Adrenal gland (tissue), 12 donors: Measurements from ENCODE around the gene KAZN. TPM values are rescaled to one million over a fixed set of nuclear protein-coding genes. Genes with fewer than 3 reads are reported as not detected.
A peak's percentile ranks its signal among the peaks of the same experiment; 100 is the strongest.
"Not testable (repeated sequence)": the region's sequence is repeated elsewhere in the genome, so short reads cannot be mapped to it uniquely, and the experiment has no call there.

Experiments
- DNase-seq, 7 donors: peaks; one replicate each; pipeline ENCODE4 v3.0.0-alpha.2; 2019 to 2020
- H3K27ac ChIP-seq, 5 donors: fragments of 200-600 bp; sonication (generic) in 4 of 5; 1 replicate in 3 of 5; 2 replicates in 2 of 5; pipeline versions ENCODE4 v1.5.1 to v1.8.0; 2016 to 2020; ENCODE audit warnings: mild to moderate bottlenecking in 1 of 5
- H3K27me3 ChIP-seq: fragments of 200-600 bp; 2 replicates; pipeline ENCODE4 v1.8.0; 2021
- H3K36me3 ChIP-seq, 2 donors: fragments of 200-600 bp; replicated peaks in 1 of 2; 1 replicate in 1 of 2; 2 replicates in 1 of 2; pipeline versions ENCODE4 v1.5.1 to v1.8.0; 2018 to 2022
- H3K4me1 ChIP-seq, 2 donors: fragments of 200-600 bp; replicated peaks in 1 of 2; 1 replicate in 1 of 2; 2 replicates in 1 of 2; pipeline versions ENCODE4 v1.5.1 to v1.8.0; 2018 to 2021
- H3K4me3 ChIP-seq, 4 donors: fragments of 200-600 bp; sonication (generic) in 3 of 4; one replicate each; pipeline ENCODE4 v1.5.1; 2016 to 2018
- H3K9me3 ChIP-seq, 3 donors: fragments of 200-600 bp; sonication (generic) in 1 of 3; replicated peaks in 1 of 3; 1 replicate in 2 of 3; 2 replicates in 1 of 3; pipeline versions ENCODE4 v1.5.1 to v1.8.0; 2016 to 2021
- POLR2A ChIP-seq, 2 donors: fragments of 450-650 bp; IDR thresholded peaks; one replicate each; pipeline ENCODE4 v1.6.1; 2017; ENCODE audit warnings: antibody characterized with exemption in 2 of 2, mild to moderate bottlenecking in 2 of 2, moderate library complexity in 1 of 2
- WGBS, 4 donors: extraction: QIAGEN DNeasy Blood & Tissue Kit in 2 of 4; methylation state at CpG; one replicate each; pipeline versions ENCODE4 v1.1.5 to v1.1.7; 2013 to 2017; 5-methylcytosine and 5-hydroxymethylcytosine counted together
- intact Hi-C, 2 donors: fragments of 100-400 bp; cut with DNase I; formaldehyde crosslinking; loops; one replicate each; pipeline versions ENCODE4 v1.14.1 to v1.15.0; 2022 to 2023
- polyA plus RNA-seq, 3 donors: library from polyadenylated mRNA; stranded (reverse); fragments of 200-250 nt in 2 of 3; fragments of 350-450 nt in 1 of 3; fragmentation: Illumina TruSeq in 1 of 3; extraction: RNeasy Lipid Tissue Mini Kit (QIAGEN cat#74804) in 1 of 3; gene quantifications; one replicate each; pipeline ENCODE4 v1.2.3, GENCODE V29; 2013 to 2014
- total RNA-seq, 9 donors: library from RNA; depleted of rRNA in 4 of 9; stranded (reverse); fragments of >200 nt in 4 of 9; fragments of 120-200 nt in 1 of 9; fragmentation: NEBNext Ultra II Directional in 1 of 9; extraction: Animal tissue kit (Norgen Biotek cat#: 25700) in 1 of 9; gene quantifications; one replicate each; pipeline versions ENCODE4 v1.1.0 to v1.2.4, GENCODE V29; 2013 to 2023
- TF ChIP-seq, protein P1 (sequence below), 6 experiments: fragments of 450-650 bp in 4 of 6; fragments of 200-600 bp in 2 of 6; sonication (generic) in 1 of 6; IDR thresholded peaks; 1 replicate in 5 of 6; 2 replicates in 1 of 6; pipeline versions ENCODE4 v1.5.1 to v1.8.0; 2016 to 2021; ENCODE audit warnings: antibody characterized with exemption in 6 of 6, mild to moderate bottlenecking in 2 of 6, moderate library complexity in 1 of 6
- donor health status: healthy with polysubstance abuse.
- donor health status: Bipolar disorder and iron deficiency.
- donor health status: DM: yes; HTN: yes; CAD: no.
- donor health status: DM: no; HTN: no; CAD: no.
- donor health status: DM: no; HTN: no; CAD: no.
- donor health status: DM: yes; HTN: yes; CAD: no.

Gene KAZN
- total and polyA plus RNA-seq, 12 donors, result 5.9 to 63.4 (median 29.5) TPM

DNA sequence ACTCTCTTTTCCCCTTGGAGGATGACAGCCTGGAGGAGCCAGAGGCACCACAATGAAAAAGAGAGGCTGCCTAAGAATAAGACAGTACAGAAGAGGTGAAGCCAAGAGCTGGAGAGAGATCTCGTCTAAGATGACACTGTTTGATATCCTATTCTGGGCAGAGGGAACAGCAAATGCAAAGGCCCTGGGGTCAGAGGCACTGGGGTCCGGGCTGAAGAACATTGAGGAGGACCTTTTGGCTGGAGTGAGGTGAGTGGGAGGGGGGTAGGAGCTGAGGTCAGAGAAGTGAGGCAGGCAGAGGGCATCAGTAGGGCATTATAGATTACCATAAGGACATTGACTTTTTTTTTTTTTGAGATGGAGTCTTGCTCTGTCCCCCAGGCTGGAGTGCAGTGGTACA lies 535.8 kb downstream of the KAZN start:
- Histone ChIP-seq H3K36me3 (no peaks in the 10 kb centered on the region), H3K4me1 (peaks cover 0 to 20% of the 10 kb centered on the region in 2 donors), H3K4me3 (no peak overlapping the region), H3K27ac (no peak overlapping the region), H3K27me3 (no peaks in the 10 kb centered on the region), H3K9me3 (no peaks in the 10 kb centered on the region)
- TF ChIP-seq, protein P1, sequence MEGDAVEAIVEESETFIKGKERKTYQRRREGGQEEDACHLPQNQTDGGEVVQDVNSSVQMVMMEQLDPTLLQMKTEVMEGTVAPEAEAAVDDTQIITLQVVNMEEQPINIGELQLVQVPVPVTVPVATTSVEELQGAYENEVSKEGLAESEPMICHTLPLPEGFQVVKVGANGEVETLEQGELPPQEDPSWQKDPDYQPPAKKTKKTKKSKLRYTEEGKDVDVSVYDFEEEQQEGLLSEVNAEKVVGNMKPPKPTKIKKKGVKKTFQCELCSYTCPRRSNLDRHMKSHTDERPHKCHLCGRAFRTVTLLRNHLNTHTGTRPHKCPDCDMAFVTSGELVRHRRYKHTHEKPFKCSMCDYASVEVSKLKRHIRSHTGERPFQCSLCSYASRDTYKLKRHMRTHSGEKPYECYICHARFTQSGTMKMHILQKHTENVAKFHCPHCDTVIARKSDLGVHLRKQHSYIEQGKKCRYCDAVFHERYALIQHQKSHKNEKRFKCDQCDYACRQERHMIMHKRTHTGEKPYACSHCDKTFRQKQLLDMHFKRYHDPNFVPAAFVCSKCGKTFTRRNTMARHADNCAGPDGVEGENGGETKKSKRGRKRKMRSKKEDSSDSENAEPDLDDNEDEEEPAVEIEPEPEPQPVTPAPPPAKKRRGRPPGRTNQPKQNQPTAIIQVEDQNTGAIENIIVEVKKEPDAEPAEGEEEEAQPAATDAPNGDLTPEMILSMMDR (IDR thresholded peaks at IDR 0.05), result no peak
- no peak for TF ChIP-seq POLR2A (IDR thresholded peaks at IDR 0.05)
- intact Hi-C loops, result no loop called here
- 64 to 90% (median 87%) methylated on average over 2 of the region's 2 CpGs for WGBS, 4 donors
- DNase-seq, result no peak

DNA sequence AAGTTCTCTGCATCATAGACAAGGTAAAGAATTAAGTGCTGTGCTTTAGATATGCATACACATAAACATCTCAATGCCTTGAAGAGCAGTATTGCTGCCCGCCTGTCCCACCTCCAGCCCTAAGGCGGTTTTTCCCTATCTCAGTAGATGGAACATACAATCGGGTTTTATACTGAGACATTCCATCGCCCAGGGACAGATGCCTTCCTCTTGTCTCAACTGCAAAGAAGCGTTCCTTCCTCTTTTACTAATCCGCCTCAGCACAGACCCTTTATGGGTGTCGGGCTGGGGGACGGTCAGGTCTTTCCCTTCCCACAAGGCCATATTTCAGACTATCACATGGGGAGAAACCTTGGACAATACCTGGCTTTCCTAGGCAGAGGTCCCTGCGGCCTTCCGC lies 537.1 kb downstream of the KAZN start:
- intact Hi-C loops, H3K36me3 ChIP-seq, H3K27me3 ChIP-seq, H3K4me3 ChIP-seq, DNase-seq, H3K27ac ChIP-seq, H3K9me3 ChIP-seq: not testable (repeated sequence)
- WGBS, 4 donors, result 63 to 93% (median 81%) methylated on average over 10 of the region's 10 CpGs
- H3K4me1 ChIP-seq, result peaks cover 6 to 33% of the 10 kb centered on the region in 2 donors

DNA sequence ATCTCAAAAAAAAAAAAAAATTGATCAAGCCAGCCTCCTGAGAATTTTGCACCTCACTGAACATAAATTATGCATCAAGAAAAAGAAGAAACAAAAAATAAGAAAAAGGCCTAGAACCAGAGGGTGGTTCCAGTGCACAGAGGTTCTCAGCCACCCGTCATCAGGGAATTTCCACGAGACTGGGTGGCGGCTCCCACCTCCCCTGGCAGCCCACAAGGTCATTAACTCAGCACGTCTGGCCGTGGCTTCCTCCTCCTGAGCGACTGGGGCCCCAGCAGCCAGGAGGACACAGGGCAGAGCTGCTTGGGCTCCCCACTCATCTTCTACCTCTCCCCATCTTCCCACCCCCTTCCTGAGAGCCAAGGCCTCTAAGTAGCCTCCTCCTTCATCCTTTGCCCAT lies 539.3 kb downstream of the KAZN start:
- H3K27ac ChIP-seq, result peak overlapping the region in 3 of 5 donors; percentile 2 to 91 (median 47)
- no peaks in the 10 kb centered on the region for H3K9me3 ChIP-seq
- intact Hi-C loops, result no loop called here
- H3K4me1 ChIP-seq, result peaks cover 18 to 55% of the 10 kb centered on the region in 2 donors
- no peaks in the 10 kb centered on the region for H3K36me3 ChIP-seq
- no peak overlapping the region for H3K4me3 ChIP-seq
- WGBS, 4 donors, result 27 to 34% (median 29%) methylated on average over 5 to 6 of the region's 6 CpGs
- peak; percentile 42 to 79 (median 71) for DNase-seq
- H3K27me3 ChIP-seq, result no peaks in the 10 kb centered on the region
- TF ChIP-seq POLR2A (IDR thresholded peaks at IDR 0.05), result no peak
- TF ChIP-seq, protein P1 (IDR thresholded peaks at IDR 0.05), result no peak

DNA sequence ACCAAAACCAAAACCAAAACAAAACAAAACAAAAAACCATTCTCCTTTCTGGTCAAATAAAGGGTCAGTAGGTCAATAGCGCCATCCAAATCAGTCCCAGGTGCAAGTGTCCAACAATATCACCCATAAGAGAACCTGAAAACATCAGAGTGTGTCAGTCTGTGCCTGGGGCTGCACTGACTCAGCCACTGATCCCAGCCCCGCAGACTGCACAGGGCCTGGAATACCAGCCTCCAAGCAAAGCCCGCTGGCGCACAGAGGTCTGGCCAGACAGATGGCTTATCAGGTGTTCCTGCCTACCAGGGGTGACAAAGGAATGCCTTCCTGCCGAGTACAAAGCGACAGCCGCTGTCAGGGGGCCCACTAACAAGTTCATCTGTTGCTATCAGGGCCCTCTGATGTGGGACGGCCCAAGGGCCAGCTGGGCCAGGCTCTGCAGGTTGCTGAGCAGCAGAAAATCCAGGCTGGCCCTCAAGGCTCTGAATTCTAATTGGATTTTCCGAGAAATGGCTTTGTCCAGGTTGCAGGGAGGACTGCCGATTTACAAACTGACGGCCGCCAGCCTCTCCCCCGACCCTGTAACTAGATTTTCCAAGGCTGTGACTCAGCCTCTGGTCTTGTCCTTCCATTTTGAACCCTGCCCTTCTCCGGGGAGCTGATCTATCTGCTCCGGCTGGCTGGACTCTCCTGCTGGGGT lies 541.3 kb downstream of the KAZN start:
- WGBS, 4 donors, result 36 to 53% (median 40%) methylated on average over 8 to 15 of the region's 15 CpGs
- no peaks in the 10 kb centered on the region for H3K27me3 ChIP-seq
- H3K36me3 ChIP-seq, result no peaks in the 10 kb centered on the region
- peak in 1 of 2 donors; percentile 40 for TF ChIP-seq POLR2A (IDR thresholded peaks at IDR 0.05)
- TF ChIP-seq, protein P1 (IDR thresholded peaks at IDR 0.05), result no peak
- intact Hi-C loops, result no loop called here
- no peak overlapping the region for H3K4me3 ChIP-seq
- peaks cover 18 to 58% of the 10 kb centered on the region in 2 donors for H3K4me1 ChIP-seq
- H3K9me3 ChIP-seq, result no peaks in the 10 kb centered on the region
- H3K27ac ChIP-seq, result peak overlapping the region in 4 of 5 donors; percentile 19 to 91 (median 86)
- DNase-seq, result peak in 6 of 7 donors; percentile 62 to 90 (median 76)
